K562 (cell line): ENCODE results near the gene RPP38. TPM values are rescaled to one million over a fixed set of nuclear protein-coding genes. Genes with fewer than 3 reads are reported as not detected.

Source experiments
- AFF4 ChIP-seq: sonication (generic); formaldehyde crosslinking; IDR thresholded peaks from 2 replicates; pipeline ENCODE4 v1.8.0; 2023; ENCODE audit warnings: mild to moderate bottlenecking, missing genetic modification reagents
- CEBPB ChIP-seq: fragments of 450-650 bp; IDR thresholded peaks from 2 replicates; pipeline ENCODE4 v1.6.1; 2016; ENCODE audit warnings: missing genetic modification characterization, missing compliant biosample characterization
- CGGBP1 ChIP-seq: fragments of 250-450 bp; sonication (Bioruptor Pico); IDR thresholded peaks from 2 replicates; pipeline ENCODE4 v1.9.0; 2021; ENCODE audit warnings: mild to moderate bottlenecking
- DPF2 ChIP-seq: fragments of 450-650 bp; IDR thresholded peaks from 2 replicates; pipeline ENCODE4 v1.6.1; 2016
- KAT8 ChIP-seq: fragments of 450-650 bp; IDR thresholded peaks from 2 replicates; pipeline ENCODE4 v1.6.1; 2016; ENCODE audit warnings: low read depth, mild to moderate bottlenecking
- MAFG ChIP-seq: fragments of 450-650 bp; conservative IDR thresholded peaks from 2 replicates; pipeline ENCODE4 v1.6.1; 2016; ENCODE audit warnings: missing genetic modification characterization, missing compliant biosample characterization
- NFE2L1 ChIP-seq: fragments of 450-650 bp; IDR thresholded peaks from 2 replicates; pipeline ENCODE4 v1.6.1; 2016; ENCODE audit warnings: missing genetic modification characterization, low read depth, mild to moderate bottlenecking, missing compliant biosample characterization, moderate library complexity, borderline replicate concordance
- NONO ChIP-seq, 2 experiments: fragments of 200-400 bp in 1 of 2; fragments of 450-650 bp in 1 of 2; formaldehyde crosslinking in 1 of 2; IDR thresholded peaks; 2 replicates each; pipeline ENCODE4 v1.6.1; 2017; ENCODE audit warnings: low read depth in 2 of 2, mild to moderate bottlenecking in 2 of 2, moderate library complexity in 2 of 2, low read length in 1 of 2
- PKNOX1 ChIP-seq: fragments of 450-650 bp; IDR thresholded peaks from 2 replicates; pipeline ENCODE4 v1.6.1; 2016
- POLR2AphosphoS2 ChIP-seq: IDR thresholded peaks from 2 replicates; pipeline ENCODE4 v1.6.1; 2012; ENCODE audit warnings: low read length, improper control_type of control experiment
- RBFOX2 ChIP-seq: fragments of 200-400 bp; formaldehyde crosslinking; IDR thresholded peaks from 2 replicates; pipeline ENCODE4 v1.6.1; 2017; ENCODE audit warnings: low read depth, mild to moderate bottlenecking, low read length, moderate library complexity
- SMARCA5 ChIP-seq: fragments of 450-650 bp; IDR thresholded peaks from 2 replicates; pipeline ENCODE4 v1.6.1; 2016
- ZNF263 ChIP-seq: sonication (generic); formaldehyde crosslinking; IDR thresholded peaks from 2 replicates; pipeline ENCODE4 v1.8.0; 2022; ENCODE audit warnings: mild to moderate bottlenecking, missing genetic modification reagents, borderline replicate concordance
- polyA plus RNA-seq, 8 experiments: library from polyadenylated mRNA; depleted of rRNA in 4 of 8; stranded (reverse) in 5 of 8; unstranded in 3 of 8; fragments of >200 nt; fragmentation: Nextera tagmentation in 2 of 8; fragmentation: Illumina TruSeq in 1 of 8; extraction: Ambion mirVana in 2 of 8; extraction: Trizol in 1 of 8; gene quantifications; 2 replicates each; pipeline versions ENCODE4 v1.2.1 to v1.2.3, GENCODE V29; 2011 to 2014; ENCODE audit warnings: inconsistent platforms in 1 of 8, missing spikeins in 1 of 8
- total RNA-seq, 7 experiments: library from RNA; depleted of rRNA in 6 of 7; stranded (reverse); fragments of >200 nt in 6 of 7; fragmentation: Illumina TruSeq in 2 of 7; extraction: Trizol in 2 of 7; gene quantifications; 2 replicates each; pipeline versions ENCODE4 v1.2.1 to v1.2.3, GENCODE V29; 2011 to 2021; ENCODE audit warnings: low replicate concordance in 1 of 7
- TF ChIP-seq, protein P1 (sequence below): sonication (generic); formaldehyde crosslinking; IDR thresholded peaks from 2 replicates; pipeline ENCODE4 v1.8.1; 2023; ENCODE audit warnings: mild to moderate bottlenecking, missing genetic modification reagents
- TF ChIP-seq, protein P2 (sequence below), 2 experiments: fragments of 200-800 bp in 1 of 2; sonication (Bioruptor generic) in 1 of 2; sonication (generic) in 1 of 2; formaldehyde crosslinking in 1 of 2; IDR thresholded peaks in 1 of 2; conservative IDR thresholded peaks in 1 of 2; 2 replicates each; pipeline versions ENCODE4 v1.5.0 to v1.6.1; 2016 to 2020; ENCODE audit warnings: missing compliant biosample characterization in 1 of 2, missing genetic modification characterization in 1 of 2, missing genetic modification reagents in 1 of 2
- TF ChIP-seq, protein P3 (sequence below): sonication (generic); formaldehyde crosslinking; IDR thresholded peaks from 2 replicates; pipeline ENCODE4 v1.8.0; 2022; ENCODE audit warnings: missing genetic modification reagents, mild to moderate bottlenecking, borderline replicate concordance

The RPP38 gene
- total and polyA plus RNA-seq, 9 of the 15 experiments (the other 6 are each of a cell fraction or from before 2014, with no cell fraction given): 26.3 to 58.6 (median 33.8) TPM

- TF ChIP-seq, protein P1, sequence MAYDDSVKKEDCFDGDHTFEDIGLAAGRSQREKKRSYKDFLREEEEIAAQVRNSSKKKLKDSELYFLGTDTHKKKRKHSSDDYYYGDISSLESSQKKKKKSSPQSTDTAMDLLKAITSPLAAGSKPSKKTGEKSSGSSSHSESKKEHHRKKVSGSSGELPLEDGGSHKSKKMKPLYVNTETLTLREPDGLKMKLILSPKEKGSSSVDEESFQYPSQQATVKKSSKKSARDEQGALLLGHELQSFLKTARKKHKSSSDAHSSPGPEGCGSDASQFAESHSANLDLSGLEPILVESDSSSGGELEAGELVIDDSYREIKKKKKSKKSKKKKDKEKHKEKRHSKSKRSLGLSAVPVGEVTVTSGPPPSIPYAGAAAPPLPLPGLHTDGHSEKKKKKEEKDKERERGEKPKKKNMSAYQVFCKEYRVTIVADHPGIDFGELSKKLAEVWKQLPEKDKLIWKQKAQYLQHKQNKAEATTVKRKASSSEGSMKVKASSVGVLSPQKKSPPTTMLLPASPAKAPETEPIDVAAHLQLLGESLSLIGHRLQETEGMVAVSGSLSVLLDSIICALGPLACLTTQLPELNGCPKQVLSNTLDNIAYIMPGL (CRISPR knock-in tag): no peak
- TF ChIP-seq CEBPB (tag) (peak; percentile 95), PKNOX1 (peak; percentile 69), SMARCA5 (no peak), CGGBP1 (CRISPR knock-in tag) (no peak), AFF4 (CRISPR knock-in tag) (no peak), NFE2L1 (peak; percentile 29; the same call in 1 of the 2 replicates), ZNF263 (CRISPR knock-in tag) (no peak), KAT8 (no peak), NONO (IDR thresholded peaks at IDR 0.05; ENCODE audit: low read depth in 2 of 2, low read length in 1 of 2) (no peak), MAFG (tag) (peak; percentile 87), DPF2 (no peak), RBFOX2 (no peak), POLR2AphosphoS2 (no peak)
- TF ChIP-seq, protein P2, sequence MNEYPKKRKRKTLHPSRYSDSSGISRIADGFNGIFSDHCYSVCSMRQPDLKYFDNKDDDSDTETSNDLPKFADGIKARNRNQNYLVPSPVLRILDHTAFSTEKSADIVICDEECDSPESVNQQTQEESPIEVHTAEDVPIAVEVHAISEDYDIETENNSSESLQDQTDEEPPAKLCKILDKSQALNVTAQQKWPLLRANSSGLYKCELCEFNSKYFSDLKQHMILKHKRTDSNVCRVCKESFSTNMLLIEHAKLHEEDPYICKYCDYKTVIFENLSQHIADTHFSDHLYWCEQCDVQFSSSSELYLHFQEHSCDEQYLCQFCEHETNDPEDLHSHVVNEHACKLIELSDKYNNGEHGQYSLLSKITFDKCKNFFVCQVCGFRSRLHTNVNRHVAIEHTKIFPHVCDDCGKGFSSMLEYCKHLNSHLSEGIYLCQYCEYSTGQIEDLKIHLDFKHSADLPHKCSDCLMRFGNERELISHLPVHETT (CRISPR knock-in tag; conservative IDR thresholded peaks at IDR 0.05 in 1 of 2, IDR thresholded peaks at IDR 0.05 in 1 of 2): 0 out of 4 replicates have a peak, but pooled peaks of 1 of the 2 experiments have one; percentile 50
- TF ChIP-seq, protein P3, sequence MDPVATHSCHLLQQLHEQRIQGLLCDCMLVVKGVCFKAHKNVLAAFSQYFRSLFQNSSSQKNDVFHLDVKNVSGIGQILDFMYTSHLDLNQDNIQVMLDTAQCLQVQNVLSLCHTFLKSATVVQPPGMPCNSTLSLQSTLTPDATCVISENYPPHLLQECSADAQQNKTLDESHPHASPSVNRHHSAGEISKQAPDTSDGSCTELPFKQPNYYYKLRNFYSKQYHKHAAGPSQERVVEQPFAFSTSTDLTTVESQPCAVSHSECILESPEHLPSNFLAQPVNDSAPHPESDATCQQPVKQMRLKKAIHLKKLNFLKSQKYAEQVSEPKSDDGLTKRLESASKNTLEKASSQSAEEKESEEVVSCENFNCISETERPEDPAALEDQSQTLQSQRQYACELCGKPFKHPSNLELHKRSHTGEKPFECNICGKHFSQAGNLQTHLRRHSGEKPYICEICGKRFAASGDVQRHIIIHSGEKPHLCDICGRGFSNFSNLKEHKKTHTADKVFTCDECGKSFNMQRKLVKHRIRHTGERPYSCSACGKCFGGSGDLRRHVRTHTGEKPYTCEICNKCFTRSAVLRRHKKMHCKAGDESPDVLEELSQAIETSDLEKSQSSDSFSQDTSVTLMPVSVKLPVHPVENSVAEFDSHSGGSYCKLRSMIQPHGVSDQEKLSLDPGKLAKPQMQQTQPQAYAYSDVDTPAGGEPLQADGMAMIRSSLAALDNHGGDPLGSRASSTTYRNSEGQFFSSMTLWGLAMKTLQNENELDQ: no peak
Measured at GRCh38 chr10:15137636-15138035, 40.5 kb downstream of the RPP38 start (continued).
